NCI-H1105 treated with DMSO at 0.1 percent for 48 hours (cell line): Measurements from ENCODE around the gene NDUFS1.
A peak's percentile ranks its signal among the peaks of the same experiment; 100 is the strongest.
"Not testable (repeated sequence)": the region's sequence is repeated elsewhere in the genome, so short reads cannot be mapped to it uniquely, and the experiment has no call there.

Experiments used
- DNase-seq: peaks from one replicate; lab custom pipeline; 2025; lab: John Stamatoyannopoulos, UW

The NDUFS1 gene

GRCh38 chr2:206098471-206098870, 60.8 kb downstream of the NDUFS1 start:
- DNase-seq, result no peak

- no peak for DNase-seq
Observed at GRCh38 chr2:206096876-206097275, 62.4 kb downstream of the NDUFS1 start.

- no peak for DNase-seq
Observed at GRCh38 chr2:206095536-206096332, 63.5 kb downstream of the NDUFS1 start.

- DNase-seq, result no peak
Observed at GRCh38 chr2:206092297-206092696, 66.9 kb downstream of the NDUFS1 start.

- no peak for DNase-seq
Observed at GRCh38 chr2:206088248-206088647, 71.0 kb downstream of the NDUFS1 start.

- DNase-seq, result peak; percentile 28
Observed at GRCh38 chr2:206086716-206087350, 72.4 kb downstream of the NDUFS1 start.

- DNase-seq, result peak; percentile 86
Observed at GRCh38 chr2:206085742-206086445, 73.3 kb downstream of the NDUFS1 start, which contains the start of gene INO80D. INO80D (minus strand) TSS chr2:206086174; CDS start chr2:206063016, 23,158 bp downstream.

- DNase-seq, result peak; percentile 22
Observed at GRCh38 chr2:206084870-206085741, 74.1 kb downstream of the NDUFS1 start.

- peak; percentile 29 for DNase-seq
Observed at GRCh38 chr2:206084439-206084869, 74.8 kb downstream of the NDUFS1 start.

- DNase-seq, result no peak
Observed at GRCh38 chr2:206083602-206084438, 75.4 kb downstream of the NDUFS1 start.

- DNase-seq, result no peak
Observed at GRCh38 chr2:206082298-206082843, 76.9 kb downstream of the NDUFS1 start.

- no peak for DNase-seq
Observed at GRCh38 chr2:206080927-206081326, 78.3 kb downstream of the NDUFS1 start.

GRCh38 chr2:206079699-206080465, 79.4 kb downstream of the NDUFS1 start:
- DNase-seq, result no peak

GRCh38 chr2:206077879-206078278, 81.4 kb downstream of the NDUFS1 start:
- DNase-seq, result not testable (repeated sequence)

GRCh38 chr2:206075113-206075512, 84.1 kb downstream of the NDUFS1 start:
- no peak for DNase-seq

- no peak for DNase-seq
Observed at GRCh38 chr2:206071807-206072206, 87.4 kb downstream of the NDUFS1 start.

GRCh38 chr2:206069417-206069816, 89.8 kb downstream of the NDUFS1 start:
- DNase-seq, result no peak

- DNase-seq, result no peak
Observed at GRCh38 chr2:206068207-206068606, 91.0 kb downstream of the NDUFS1 start.
